Activated T-helper 2 cell treated with anti-CD3 and anti-CD28 coated beads, Interferon-gamma antibody, Interleukin-2, Interleukin-4, amounts not matched to agents 10 μg/mL and 5 μg/mL and 100 μg/mL, durations not matched to agents 14 hours and 24 hours and 36 hours (primary cell): ENCODE results near the gene TTL. TPM values are rescaled to one million over a fixed set of nuclear protein-coding genes. Genes with fewer than 3 reads are reported as not detected.
"Not testable (repeated sequence)": the region's sequence is repeated elsewhere in the genome, so short reads cannot be mapped to it uniquely, and the experiment has no call there.

Experiments used
- DNase-seq: peaks from one replicate; pipeline ENCODE4 v3.0.0; 2021; ENCODE audit warnings: low spot score
- H3K27ac Mint-ChIP-seq: one replicate; pipeline ENCODE4 v1.8.0; 2021; ENCODE audit warnings: mixed read lengths
- H3K27me3 Mint-ChIP-seq: one replicate; pipeline ENCODE4 v1.8.0; 2021; ENCODE audit warnings: low read depth, mixed read lengths
- H3K36me3 Mint-ChIP-seq: one replicate; pipeline ENCODE4 v1.8.0; 2021; ENCODE audit warnings: low read depth, mixed read lengths
- H3K4me1 Mint-ChIP-seq: one replicate; pipeline ENCODE4 v1.8.0; 2021; ENCODE audit warnings: low read depth, mixed read lengths
- H3K4me3 Mint-ChIP-seq: one replicate; pipeline ENCODE4 v1.8.0; 2021; ENCODE audit warnings: low read depth, mild to moderate bottlenecking, moderate library complexity, mixed read lengths
- H3K9me3 Mint-ChIP-seq: one replicate; pipeline ENCODE4 v1.8.0; 2021; ENCODE audit warnings: mixed read lengths
- intact Hi-C: fragments of 100-400 bp; cut with micrococcal nuclease; formaldehyde crosslinking; loops from one replicate; pipeline ENCODE4 v1.15.1; 2023
- total RNA-seq: library from RNA; stranded (reverse); gene quantifications from 2 replicates; pipeline ENCODE4 v1.2.3, GENCODE V29; 2022

TTL gene
- total RNA-seq, 1 donor from 2014 or later: 48.2 TPM

DNA sequence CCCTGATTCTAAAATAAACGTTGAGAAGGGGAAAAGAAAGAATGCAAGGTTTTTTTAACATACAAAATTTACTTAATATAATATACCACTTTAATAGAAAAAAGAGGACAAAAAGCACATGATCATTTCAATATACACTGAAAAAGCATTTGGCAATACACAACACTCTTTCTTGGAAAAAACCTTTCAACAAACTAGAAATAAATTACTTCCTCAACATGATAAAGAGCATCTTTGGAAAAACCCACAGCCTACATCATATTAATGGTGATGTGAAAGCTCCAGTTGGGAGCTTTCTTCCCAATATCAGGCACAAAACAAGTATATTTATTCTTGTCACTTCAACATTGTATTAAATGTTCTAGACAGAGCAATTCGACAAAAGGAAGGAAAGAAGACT lies 57.4 kb downstream of the TTL start:
- no peak overlapping the region for H3K27ac Mint-ChIP-seq
- H3K27me3 Mint-ChIP-seq: no peaks in the 10 kb centered on the region
- intact Hi-C loops: no loop called here
- no peak overlapping the region for H3K4me3 Mint-ChIP-seq
- H3K9me3 Mint-ChIP-seq: no peaks in the 10 kb centered on the region
- H3K4me1 Mint-ChIP-seq: peaks cover 8% of the 10 kb centered on the region
- no peak for DNase-seq
- peaks cover 3% of the 10 kb centered on the region for H3K36me3 Mint-ChIP-seq

- no peak for DNase-seq
- Mint-ChIP-seq H3K9me3 (no peaks in the 10 kb centered on the region), H3K4me1 (peaks cover 12% of the 10 kb centered on the region), H3K36me3 (peaks cover 3% of the 10 kb centered on the region), H3K27me3 (no peaks in the 10 kb centered on the region), H3K27ac (no peak overlapping the region), H3K4me3 (no peak overlapping the region)
- intact Hi-C loops: loop anchor here (5.0 kb wide), 1 partner anchor 284 kb away; the partner anchor contains the start of gene ZC3H8
Observed at GRCh38 chr2:112540906-112541305, 59.0 kb downstream of the TTL start.

DNA sequence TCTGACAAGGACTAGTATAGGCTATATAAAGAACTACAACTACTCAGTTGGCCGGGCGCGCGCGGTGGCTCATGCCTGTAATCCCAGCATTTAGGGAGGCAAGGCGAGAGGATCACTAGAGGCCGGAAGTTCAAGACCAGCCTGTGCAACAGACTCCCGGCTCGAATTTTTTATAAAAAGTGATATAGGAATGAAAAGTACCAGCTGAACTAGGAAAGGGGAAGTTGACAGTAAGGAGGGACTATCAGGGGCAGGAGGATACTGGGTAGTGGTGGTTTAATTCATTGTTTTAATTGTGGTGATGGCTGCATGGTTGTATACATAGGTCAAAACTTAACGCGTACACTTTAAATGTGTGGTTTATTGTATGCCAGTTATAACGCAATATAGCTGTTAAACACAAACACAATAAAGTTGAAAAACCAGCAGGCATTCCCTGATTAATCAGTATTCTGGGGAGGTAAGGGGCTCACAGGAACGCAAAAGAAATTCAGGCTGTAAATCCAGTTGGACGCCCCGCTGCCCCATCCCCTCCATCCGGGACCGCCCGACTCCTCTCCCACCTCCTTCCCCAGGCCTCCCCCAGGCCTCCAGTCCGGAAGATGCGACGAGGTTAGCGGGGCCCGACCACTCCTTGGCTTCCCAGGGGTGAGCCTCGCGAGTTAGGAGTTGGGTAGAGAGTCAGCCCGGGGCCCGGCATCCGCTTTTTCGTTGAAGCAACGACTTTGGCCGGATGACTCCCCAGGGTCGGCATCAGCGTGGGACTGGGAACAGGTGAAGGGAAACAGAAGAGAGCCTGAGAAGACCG lies 59.6 kb downstream of the TTL start:
- Mint-ChIP-seq H3K4me1 (peaks cover 12% of the 10 kb centered on the region), H3K27ac (no peak overlapping the region), H3K27me3 (no peaks in the 10 kb centered on the region), H3K36me3 (peaks cover 8% of the 10 kb centered on the region), H3K4me3 (no peak overlapping the region), H3K9me3 (no peaks in the 10 kb centered on the region)
- intact Hi-C loops: loop anchor here (1.0 to 5.0 kb wide), 3 partner anchors 43 to 284 kb away; partner anchors contain the start of genes CHCHD5 and ZC3H8
- DNase-seq: no peak

DNA sequence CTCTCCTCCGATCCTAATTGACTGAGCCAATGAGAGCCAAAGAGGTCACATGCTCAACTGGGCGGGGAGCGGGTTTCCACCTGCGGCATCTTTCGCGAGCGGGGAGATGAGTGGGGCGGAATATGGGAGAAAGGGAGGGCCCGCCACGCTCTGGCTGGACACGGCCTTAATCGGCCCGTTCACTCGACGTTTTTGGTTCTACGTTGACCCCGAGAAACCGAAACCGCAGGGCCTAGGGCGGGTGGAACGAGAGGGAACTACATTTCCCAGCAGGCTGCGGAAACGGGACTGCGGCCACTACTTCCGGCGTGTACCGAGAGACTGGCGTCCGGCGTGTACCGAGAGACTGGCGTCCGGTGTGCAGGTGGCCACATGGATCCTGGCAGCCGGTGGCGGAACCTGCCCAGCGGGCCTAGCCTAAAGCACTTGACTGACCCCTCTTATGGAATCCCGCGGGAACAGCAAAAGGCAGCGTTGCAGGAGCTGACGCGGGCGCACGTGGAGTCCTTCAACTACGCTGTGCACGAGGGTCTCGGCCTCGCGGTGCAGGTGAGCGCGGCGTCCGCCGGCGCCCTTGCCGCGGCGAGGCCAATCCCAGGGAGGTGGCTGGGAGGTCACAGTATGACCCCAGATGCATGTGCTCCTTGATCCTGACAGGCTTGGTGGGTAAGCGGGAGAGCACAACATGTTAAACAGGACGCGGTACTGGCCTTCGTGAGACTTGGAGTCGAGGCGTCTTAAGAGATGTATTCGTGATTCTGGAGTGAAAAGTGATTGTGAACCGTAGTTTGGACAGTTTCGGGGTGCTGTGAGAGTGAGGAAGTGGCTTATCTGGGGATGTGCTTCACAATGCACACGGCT lies 60.4 kb downstream of the TTL start, which contains the start of gene POLR1B:
POLR1B (plus strand) TSS at position 343 of the 861 bp plus-strand sequence; CDS start at position 373, 30 bp downstream.
- H3K27ac Mint-ChIP-seq: no peak within 1 kb of the TSS
- DNase-seq: peak; percentile 78
- intact Hi-C loops: loop anchor here (1.0 to 5.0 kb wide), 3 partner anchors 42 to 285 kb away; partner anchors contain the start of genes CHCHD5 and ZC3H8
- H3K9me3 Mint-ChIP-seq: no peaks in the 10 kb centered on the region
- no peak within 1 kb of the TSS for H3K4me3 Mint-ChIP-seq
- H3K36me3 Mint-ChIP-seq: peaks cover 16% of the 10 kb centered on the region
- peaks cover 12% of the 10 kb centered on the region for H3K4me1 Mint-ChIP-seq
- H3K27me3 Mint-ChIP-seq: no peaks in the 10 kb centered on the region

DNA sequence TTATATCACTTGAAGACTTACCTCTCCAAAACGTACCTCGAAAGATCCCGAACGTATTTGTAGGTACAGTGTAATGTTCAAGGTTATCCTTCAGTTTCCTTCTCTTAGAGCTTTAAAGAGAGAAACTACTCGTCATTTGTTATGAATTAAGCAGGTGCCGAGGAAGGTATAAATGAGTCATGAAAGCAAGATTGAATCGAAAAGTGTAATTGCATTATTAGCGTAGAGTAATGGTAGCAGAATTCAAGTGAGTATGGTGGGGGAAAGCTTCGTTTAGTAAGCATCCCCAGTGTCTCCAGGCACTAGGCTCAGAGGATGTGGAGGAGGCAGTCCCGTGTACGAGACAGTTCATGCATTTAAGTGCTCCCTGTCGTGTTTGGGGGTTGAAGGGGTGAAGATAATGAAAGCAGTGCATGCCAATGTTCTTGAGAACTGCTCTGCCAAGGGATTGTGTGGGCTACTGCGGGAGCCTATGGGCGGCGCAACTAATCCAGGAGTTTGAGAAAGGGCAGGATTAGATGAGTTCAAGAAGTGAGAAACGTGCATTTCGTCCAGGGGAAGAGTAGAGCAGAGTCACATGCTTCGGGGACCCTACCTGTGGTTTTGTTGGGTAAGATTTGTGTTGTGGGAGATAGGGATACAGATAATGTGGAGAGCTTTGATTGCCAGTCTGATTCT lies 61.2 kb downstream of the TTL start:
- Mint-ChIP-seq H3K27me3 (no peaks in the 10 kb centered on the region), H3K9me3 (no peaks in the 10 kb centered on the region), H3K4me3 (no peak overlapping the region), H3K4me1 (peaks cover 12% of the 10 kb centered on the region), H3K36me3 (peaks cover 20% of the 10 kb centered on the region), H3K27ac (no peak overlapping the region)
- no peak for DNase-seq
- intact Hi-C loops: loop anchor here (1.0 to 5.0 kb wide), 3 partner anchors 41 to 286 kb away; partner anchors contain the start of genes CHCHD5 and ZC3H8

GRCh38 chr2:112547333-112547732 lies 65.4 kb downstream of the TTL start:
- Mint-ChIP-seq H3K4me3 (no peak overlapping the region), H3K36me3 (peaks cover 52% of the 10 kb centered on the region), H3K27me3 (no peaks in the 10 kb centered on the region), H3K27ac (no peak overlapping the region), H3K9me3 (no peaks in the 10 kb centered on the region), H3K4me1 (peaks cover 9% of the 10 kb centered on the region)
- no peak for DNase-seq
- intact Hi-C loops: no loop called here

- Mint-ChIP-seq H3K36me3 (peaks cover 67% of the 10 kb centered on the region), H3K27me3 (no peaks in the 10 kb centered on the region), H3K4me1 (peaks cover 9% of the 10 kb centered on the region), H3K9me3 (no peaks in the 10 kb centered on the region), H3K27ac (no peak overlapping the region), H3K4me3 (no peak overlapping the region)
- intact Hi-C loops: no loop called here
- no peak for DNase-seq
Observed at GRCh38 chr2:112548980-112549379, 67.0 kb downstream of the TTL start.

DNA sequence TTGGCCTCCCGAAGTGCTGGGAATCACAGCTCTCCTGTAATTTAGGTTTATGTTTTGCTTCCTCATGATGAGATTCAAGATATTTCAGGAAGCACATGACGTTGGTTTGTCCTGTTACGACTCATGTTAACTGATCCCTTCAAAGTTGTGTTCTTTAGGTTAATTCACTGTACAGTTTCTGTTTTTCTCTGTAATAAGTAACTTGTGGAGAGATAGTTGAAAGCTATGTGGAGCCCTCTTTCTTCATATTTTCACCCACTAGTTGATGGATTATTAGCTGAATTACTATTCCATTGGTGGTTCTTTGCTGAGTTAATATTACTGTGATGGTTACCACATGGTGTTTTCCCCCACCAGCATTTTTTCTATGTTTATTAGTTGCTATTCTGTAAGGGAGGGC lies 84.1 kb downstream of the TTL start:
- peaks cover 11% of the 10 kb centered on the region for H3K4me1 Mint-ChIP-seq
- no peak for DNase-seq
- intact Hi-C loops: no loop called here
- no peaks in the 10 kb centered on the region for H3K9me3 Mint-ChIP-seq
- no peak overlapping the region for H3K4me3 Mint-ChIP-seq
- peak overlapping the region; percentile 60 for H3K27ac Mint-ChIP-seq
- peaks cover 85% of the 10 kb centered on the region for H3K36me3 Mint-ChIP-seq
- no peaks in the 10 kb centered on the region for H3K27me3 Mint-ChIP-seq

DNA sequence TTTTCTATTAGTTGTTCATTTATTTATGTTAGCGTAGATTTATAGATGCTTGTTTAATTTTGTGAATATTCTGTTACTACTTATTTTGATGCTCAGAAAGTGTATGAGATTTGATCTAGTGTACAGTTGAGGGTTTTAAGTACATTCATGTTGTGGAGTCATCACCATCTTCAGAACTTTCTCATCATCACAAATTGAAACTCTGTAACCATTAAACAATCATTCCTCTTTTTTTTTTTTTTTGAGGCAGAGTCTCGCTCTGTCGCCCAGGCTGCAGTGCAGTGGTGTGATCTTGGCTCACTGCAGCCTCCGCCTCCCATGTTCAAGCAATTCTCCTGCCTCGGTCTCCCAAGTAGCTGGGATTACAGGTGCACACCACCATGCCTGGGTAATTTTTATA lies 84.6 kb downstream of the TTL start:
- intact Hi-C loops, H3K27me3 Mint-ChIP-seq, H3K4me3 Mint-ChIP-seq, DNase-seq, H3K9me3 Mint-ChIP-seq: not testable (repeated sequence)
- peaks cover 86% of the 10 kb centered on the region for H3K36me3 Mint-ChIP-seq
- peaks cover 11% of the 10 kb centered on the region for H3K4me1 Mint-ChIP-seq
- H3K27ac Mint-ChIP-seq: peak overlapping the region; percentile 60

- H3K27me3 Mint-ChIP-seq: no peaks in the 10 kb centered on the region
- no peak for DNase-seq
- H3K27ac Mint-ChIP-seq: no peak overlapping the region
- no peak overlapping the region for H3K4me3 Mint-ChIP-seq
- no peaks in the 10 kb centered on the region for H3K4me1 Mint-ChIP-seq
- intact Hi-C loops: no loop called here
- no peaks in the 10 kb centered on the region for H3K9me3 Mint-ChIP-seq
- H3K36me3 Mint-ChIP-seq: peaks cover 86% of the 10 kb centered on the region
Observed at GRCh38 chr2:112572005-112572404, 90.0 kb downstream of the TTL start.

DNA sequence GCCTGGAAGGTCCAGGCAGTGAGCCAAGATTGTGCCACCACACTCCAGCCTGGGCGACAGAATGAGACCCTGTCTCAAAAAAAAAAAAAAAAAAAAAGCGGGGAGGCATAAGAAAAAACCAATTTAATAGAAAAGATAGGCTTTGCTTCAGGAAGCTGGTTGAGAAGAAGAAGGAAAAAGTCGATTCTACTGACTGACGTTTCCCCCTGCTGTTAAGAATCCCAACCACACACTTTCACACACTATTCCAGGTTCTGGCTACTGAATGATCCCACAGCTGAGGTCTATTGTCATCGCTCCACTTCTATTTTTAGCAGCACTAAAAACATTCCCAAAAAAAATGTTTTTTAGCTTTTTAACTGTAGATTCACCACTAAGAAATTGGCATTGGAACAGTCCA lies 95.8 kb downstream of the TTL start:
- Mint-ChIP-seq H3K27me3 (no peaks in the 10 kb centered on the region), H3K4me1 (peaks cover 7% of the 10 kb centered on the region), H3K27ac (no peak overlapping the region), H3K36me3 (peaks cover 42% of the 10 kb centered on the region), H3K9me3 (no peaks in the 10 kb centered on the region), H3K4me3 (no peak overlapping the region)
- intact Hi-C loops: no loop called here
- DNase-seq: no peak

GRCh38 chr2:112579241-112579640 lies 97.3 kb downstream of the TTL start:
- intact Hi-C loops: no loop called here
- Mint-ChIP-seq H3K27ac (no peak overlapping the region), H3K4me1 (peaks cover 15% of the 10 kb centered on the region), H3K4me3 (no peak overlapping the region), H3K9me3 (no peaks in the 10 kb centered on the region), H3K36me3 (peaks cover 29% of the 10 kb centered on the region), H3K27me3 (no peaks in the 10 kb centered on the region)
- DNase-seq: no peak
